IMR-90 (cell line): ENCODE results near the gene TRIM62. TPM values are rescaled to one million over a fixed set of nuclear protein-coding genes. Genes with fewer than 3 reads are reported as not detected.
"Not testable (repeated sequence)": the region's sequence is repeated elsewhere in the genome, so short reads cannot be mapped to it uniquely, and the experiment has no call there.

Source experiments
- ATAC-seq: fragments of 200-7000 bp; cut with Tn5 transposase; 2 replicates; pipeline ENCODE4 v1.9.1; 2020; ENCODE audit warnings: low read depth, mild to moderate bottlenecking, moderate library complexity
- BruUV-seq: library from RNA; stranded (reverse); fragments of 400-500 nt; replicated peaks from 2 replicates; lab custom pipeline; 2021; lab: Mats Ljungman, UMichigan
- CTCF ChIA-PET: fragments of 300-600 bp; formaldehyde crosslinking; extraction: SDS; loops from one replicate; lab custom pipeline; 2021; ENCODE audit warnings: antibody characterized with exemption; lab: Yijun Ruan, JAX
- POLR2A ChIA-PET: fragments of 300-600 bp; sonication (Branson Sonifier 250); formaldehyde crosslinking; loops from one replicate; lab custom pipeline; 2022; ENCODE audit warnings: antibody characterized with exemption; ENCODE audit not compliant: unreplicated experiment; lab: Charles Lee
- DNase-seq: peaks from one replicate; pipeline ENCODE4 v3.0.0; 2013
- H2AFZ ChIP-seq: replicated peaks from 2 replicates; pipeline ENCODE3; 2013; ENCODE audit warnings: low read length, mild to moderate bottlenecking; ENCODE audit not compliant: poor library complexity
- H2AK5ac ChIP-seq: 2 replicates; pipeline ENCODE4 v1.6.1; 2013; ENCODE audit warnings: low read depth, low read length, inconsistent platforms
- H2AK9ac ChIP-seq: replicated peaks from 2 replicates; pipeline ENCODE3; 2013; ENCODE audit warnings: mild to moderate bottlenecking, low read depth, low read length, moderate library complexity; ENCODE audit not compliant: poor library complexity
- H2BK120ac ChIP-seq: 2 replicates; pipeline ENCODE4 v1.6.1; 2013; ENCODE audit warnings: low read depth, low read length, inconsistent platforms
- H2BK15ac ChIP-seq: 3 replicates; pipeline ENCODE4 v1.6.1; 2013; ENCODE audit warnings: low read depth, low read length, inconsistent platforms
- H2BK20ac ChIP-seq: 2 replicates; pipeline ENCODE4 v1.6.1; 2013; ENCODE audit warnings: low read depth, mild to moderate bottlenecking, inconsistent platforms, low read length, moderate library complexity
- H2BK5ac ChIP-seq: 2 replicates; pipeline ENCODE4 v1.6.1; 2013; ENCODE audit warnings: mild to moderate bottlenecking, low read depth, low read length, inconsistent platforms; ENCODE audit not compliant: poor library complexity, severe bottlenecking
- H3K14ac ChIP-seq: replicated peaks from 2 replicates; pipeline ENCODE4 v1.6.1; 2013; ENCODE audit warnings: low read depth, low read length, inconsistent platforms
- H3K18ac ChIP-seq: 2 replicates; pipeline ENCODE4 v1.6.1; 2013; ENCODE audit warnings: low read depth, low read length, control low read depth
- H3K23ac ChIP-seq: 2 replicates; pipeline ENCODE4 v1.6.1; 2013; ENCODE audit warnings: low read depth, low read length, inconsistent platforms
- H3K27ac ChIP-seq: 2 replicates; pipeline ENCODE4 v1.5.1; 2013; ENCODE audit warnings: mild to moderate bottlenecking, control low read depth, low read length; ENCODE audit not compliant: insufficient read depth
- H3K27me3 ChIP-seq: 2 replicates; pipeline ENCODE4 v1.6.1; 2013; ENCODE audit warnings: low read length; ENCODE audit not compliant: control insufficient read depth, insufficient read depth
- H3K36me3 ChIP-seq: 2 replicates; pipeline ENCODE4 v1.6.1; 2013; ENCODE audit warnings: low read length, mixed read lengths; ENCODE audit not compliant: control insufficient read depth, insufficient read depth
- H3K4ac ChIP-seq: 2 replicates; pipeline ENCODE4 v1.6.1; 2013; ENCODE audit warnings: low read depth, low read length, inconsistent platforms
- H3K4me1 ChIP-seq: 2 replicates; pipeline ENCODE4 v1.6.1; 2013; ENCODE audit warnings: low read length, mixed read lengths; ENCODE audit not compliant: control insufficient read depth, insufficient read depth
- H3K4me2 ChIP-seq: 2 replicates; pipeline ENCODE4 v1.6.1; 2013; ENCODE audit warnings: low read depth, mild to moderate bottlenecking, control low read depth, low read length, moderate library complexity
- H3K4me3 ChIP-seq: 2 replicates; pipeline ENCODE4 v1.5.1; 2013; ENCODE audit warnings: low read depth, mild to moderate bottlenecking, control low read depth, low read length, moderate library complexity; ENCODE audit not compliant: insufficient read depth
- H3K56ac ChIP-seq: 2 replicates; pipeline ENCODE4 v1.6.1; 2013; ENCODE audit warnings: low read length, inconsistent platforms; ENCODE audit not compliant: insufficient read depth; ENCODE audit errors: extremely low read depth
- H3K79me1 ChIP-seq, 2 experiments: 2 replicates each; pipeline ENCODE4 v1.6.1; 2013; ENCODE audit warnings: low read length in 2 of 2, inconsistent platforms in 1 of 2, low read depth in 1 of 2
- H3K9ac ChIP-seq: 2 replicates; pipeline ENCODE4 v1.6.1; 2013; ENCODE audit warnings: low read depth, low read length, control low read depth
- H3K9me1 ChIP-seq: 2 replicates; pipeline ENCODE4 v1.6.1; 2013; ENCODE audit warnings: low read length, inconsistent platforms; ENCODE audit not compliant: insufficient read depth
- H3K9me3 ChIP-seq: 2 replicates; pipeline ENCODE4 v1.6.1; 2013; ENCODE audit warnings: low read length; ENCODE audit not compliant: control insufficient read depth, insufficient read depth
- H4K20me1 ChIP-seq: 2 replicates; pipeline ENCODE4 v1.6.1; 2013; ENCODE audit warnings: low read length, inconsistent platforms; ENCODE audit not compliant: insufficient read depth
- H4K5ac ChIP-seq: 2 replicates; pipeline ENCODE4 v1.6.1; 2013; ENCODE audit warnings: mild to moderate bottlenecking, low read depth, low read length, control low read depth
- H4K8ac ChIP-seq, 2 experiments: 2 replicates each; pipeline ENCODE4 v1.6.1; 2013; ENCODE audit warnings: low read depth in 2 of 2, low read length in 2 of 2, control low read depth in 1 of 2, inconsistent platforms in 1 of 2
- H4K91ac ChIP-seq: 2 replicates; pipeline ENCODE4 v1.6.1; 2013; ENCODE audit warnings: low read depth, low read length, inconsistent platforms; ENCODE audit not compliant: insufficient read depth
- WGBS, 2 experiments: methylation state at CpG; one replicate each; pipeline versions ENCODE4 v1.1.5 to v1.1.7; 2013; ENCODE audit warnings: missing lambda C conversion rate in 2 of 2; ENCODE audit not compliant: insufficient read length in 1 of 2; ENCODE audit errors: extremely low coverage in 2 of 2; 5-methylcytosine and 5-hydroxymethylcytosine counted together
- dilution Hi-C: fragments of 300-500 bp; cut with HindIII; formaldehyde crosslinking; loops from one replicate; pipeline ENCODE4 v1.14.3; 2018; ENCODE audit warnings: low sequenced_read_pairs; ENCODE audit not compliant: unreplicated experiment
- in situ Hi-C: fragments of 300-500 bp; cut with MboI; formaldehyde crosslinking; loops from 3 replicates; pipeline ENCODE4 v1.14.3; 2019; ENCODE audit warnings: low sequenced_read_pairs, inconsistent platforms, mixed read lengths
- intact Hi-C: fragments of 100-400 bp; cut with micrococcal nuclease; formaldehyde crosslinking; loops from 2 replicates; pipeline ENCODE4 v1.10.0; 2022
- polyA plus RNA-seq, 3 experiments: library from polyadenylated mRNA; depleted of rRNA; stranded (reverse); fragments of >200 nt; gene quantifications; 2 replicates each; pipeline ENCODE4 v1.2.3, GENCODE V29; 2012; ENCODE audit warnings: low replicate concordance in 1 of 3
- total RNA-seq: library from RNA; depleted of rRNA; stranded (reverse); fragments of >200 nt; gene quantifications from 2 replicates; pipeline ENCODE4 v1.2.3, GENCODE V29; 2012

Gene TRIM62
- total and polyA plus RNA-seq, 2 of the 4 experiments (the other 2 are of a cell fraction) = 3.0 to 11.1 TPM

DNA sequence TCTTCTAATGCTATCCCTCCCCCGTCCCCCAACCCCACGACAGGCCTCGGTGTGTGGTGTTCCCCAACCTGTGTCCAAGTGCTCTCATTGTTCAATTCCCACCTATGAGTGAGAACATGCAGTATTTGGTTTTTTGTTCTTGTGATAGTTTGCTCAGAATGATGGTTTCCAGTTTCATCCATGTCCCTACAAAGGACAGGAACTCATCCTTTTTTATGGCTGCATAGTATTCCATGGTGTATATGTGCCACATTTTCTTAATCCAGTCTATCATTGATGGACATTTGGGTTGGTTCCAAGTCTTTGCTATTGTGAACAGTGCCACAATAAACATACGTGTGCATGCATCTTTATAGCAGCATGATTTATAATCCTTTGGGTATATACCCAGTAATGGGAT is 57.2 kb downstream of the TRIM62 start:
- BruUV-seq, POLR2A ChIA-PET, H3K18ac ChIP-seq, H2BK15ac ChIP-seq, H3K9ac ChIP-seq, H2AFZ ChIP-seq, H3K4ac ChIP-seq, H2AK9ac ChIP-seq, H4K91ac ChIP-seq, H3K9me1 ChIP-seq, H4K8ac ChIP-seq, H3K56ac ChIP-seq, H3K27me3 ChIP-seq, H2AK5ac ChIP-seq, H3K9me3 ChIP-seq, H3K4me3 ChIP-seq, H3K4me1 ChIP-seq, H2BK120ac ChIP-seq, H3K36me3 ChIP-seq, H4K20me1 ChIP-seq, H3K27ac ChIP-seq, H3K14ac ChIP-seq, dilution Hi-C loops, in situ Hi-C loops, H3K23ac ChIP-seq, DNase-seq, H2BK20ac ChIP-seq, ATAC-seq, H3K4me2 ChIP-seq, H4K5ac ChIP-seq, H2BK5ac ChIP-seq: not testable (repeated sequence)
- intact Hi-C loops = loop anchor here (5.0 kb wide), 1 partner anchor 333 kb away; no protein-coding TSS in a partner anchor
- WGBS, 2 experiments = no CpG with 5 or more reads among the region's 4 CpGs
- H3K79me1 ChIP-seq = peaks cover 19 to 22% of the 10 kb centered on the region in 2 experiments
- CTCF ChIA-PET = interaction anchor here (0.8 to 1.2 kb wide), 3 partner anchors 9 to 31 kb away, joined by 3 to 4 read pairs (median 3); no protein-coding TSS in a partner anchor
